GM12874 (cell line): ENCODE results near the gene KNOP1.

ENCODE experiments used
- CTCF ChIP-seq: IDR thresholded peaks from 2 replicates; pipeline ENCODE4 v1.5.1; 2011; ENCODE audit warnings: low read depth, mild to moderate bottlenecking, control low read depth, low read length, moderate library complexity; ENCODE audit not compliant: insufficient read depth

Gene KNOP1

GRCh38 chr16:19678804-19679203 is 39.2 kb downstream of the KNOP1 start:
- no peak for TF ChIP-seq CTCF

- TF ChIP-seq CTCF, result no peak
These were observed 40.6 kb downstream of the KNOP1 start for GRCh38 chr16:19677402-19677801.

DNA sequence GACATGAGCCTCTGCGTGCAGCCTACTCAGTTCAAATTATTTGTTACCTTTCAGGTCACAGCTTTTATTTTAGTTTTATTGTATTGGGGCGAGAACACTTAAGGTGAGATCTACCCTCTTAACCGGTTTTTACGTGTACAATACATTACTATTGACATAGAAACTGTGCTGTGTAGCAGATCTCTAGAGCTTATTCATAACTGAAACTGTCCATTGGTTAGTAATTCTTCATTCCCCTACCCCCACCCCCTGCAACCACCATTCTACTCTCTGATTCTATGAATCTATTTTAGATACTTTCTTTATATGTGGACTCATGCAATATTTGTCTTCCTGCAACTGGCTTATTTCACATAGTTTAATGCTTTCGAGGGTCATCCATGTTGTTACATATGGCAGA is 43.5 kb downstream of the KNOP1 start:
- TF ChIP-seq CTCF, result no peak

GRCh38 chr16:19672378-19672777 is 45.6 kb downstream of the KNOP1 start:
- TF ChIP-seq CTCF, result no peak

DNA sequence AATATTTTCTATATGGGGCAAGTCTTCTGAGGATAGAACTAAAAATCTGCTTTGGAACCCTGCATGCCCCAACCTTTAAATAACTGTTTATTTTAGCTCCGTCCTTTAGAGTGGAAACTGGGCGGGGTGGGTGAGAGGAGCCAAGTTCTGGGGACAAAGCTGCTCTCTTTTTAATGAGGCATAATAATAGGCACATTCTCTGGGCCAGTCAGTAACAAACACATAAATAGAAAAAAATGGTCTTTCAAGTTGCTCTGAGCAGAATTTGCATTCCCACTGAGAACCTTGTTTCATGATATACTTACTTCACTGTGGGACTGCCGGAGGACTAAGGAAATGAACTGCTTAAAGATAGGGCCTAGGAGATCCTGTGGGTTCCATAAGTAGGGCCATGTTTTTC is 51.5 kb downstream of the KNOP1 start:
- TF ChIP-seq CTCF, result no peak

DNA sequence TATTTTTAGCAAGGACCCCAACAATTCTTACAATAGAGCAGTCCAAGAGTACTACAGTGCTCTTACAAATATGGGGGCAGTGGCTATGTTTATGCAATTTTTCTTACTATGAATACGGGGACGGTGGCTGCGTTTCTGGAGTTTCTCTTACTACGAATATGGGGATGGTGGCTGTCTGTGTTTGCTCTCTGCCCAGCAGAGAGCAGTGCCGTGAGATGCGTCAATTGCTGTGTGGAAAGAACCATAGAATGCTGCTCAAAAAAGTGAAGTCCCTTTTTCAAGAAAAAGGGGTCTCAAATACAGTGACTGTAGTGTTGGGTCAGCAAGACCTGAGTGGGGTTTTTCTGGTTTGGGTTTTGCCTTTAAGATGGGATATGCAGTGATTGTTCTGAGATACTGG is 53.9 kb downstream of the KNOP1 start:
- TF ChIP-seq CTCF, result no peak

- no peak for TF ChIP-seq CTCF
These were observed 55.7 kb downstream of the KNOP1 start for GRCh38 chr16:19662351-19662750.

GRCh38 chr16:19660432-19660831 is 57.6 kb downstream of the KNOP1 start:
- TF ChIP-seq CTCF, result no peak
